ENCODE measurements around the gene PTK6.

- TF ChIP-seq EP300 (IDR thresholded peaks at IDR 0.05) (no peak), POLR2AphosphoS5 (IDR thresholded peaks at IDR 0.05) (no peak)
- TF ChIP-seq, protein P1, sequence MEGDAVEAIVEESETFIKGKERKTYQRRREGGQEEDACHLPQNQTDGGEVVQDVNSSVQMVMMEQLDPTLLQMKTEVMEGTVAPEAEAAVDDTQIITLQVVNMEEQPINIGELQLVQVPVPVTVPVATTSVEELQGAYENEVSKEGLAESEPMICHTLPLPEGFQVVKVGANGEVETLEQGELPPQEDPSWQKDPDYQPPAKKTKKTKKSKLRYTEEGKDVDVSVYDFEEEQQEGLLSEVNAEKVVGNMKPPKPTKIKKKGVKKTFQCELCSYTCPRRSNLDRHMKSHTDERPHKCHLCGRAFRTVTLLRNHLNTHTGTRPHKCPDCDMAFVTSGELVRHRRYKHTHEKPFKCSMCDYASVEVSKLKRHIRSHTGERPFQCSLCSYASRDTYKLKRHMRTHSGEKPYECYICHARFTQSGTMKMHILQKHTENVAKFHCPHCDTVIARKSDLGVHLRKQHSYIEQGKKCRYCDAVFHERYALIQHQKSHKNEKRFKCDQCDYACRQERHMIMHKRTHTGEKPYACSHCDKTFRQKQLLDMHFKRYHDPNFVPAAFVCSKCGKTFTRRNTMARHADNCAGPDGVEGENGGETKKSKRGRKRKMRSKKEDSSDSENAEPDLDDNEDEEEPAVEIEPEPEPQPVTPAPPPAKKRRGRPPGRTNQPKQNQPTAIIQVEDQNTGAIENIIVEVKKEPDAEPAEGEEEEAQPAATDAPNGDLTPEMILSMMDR (IDR thresholded peaks at IDR 0.05) = peak in 1 of 3 experiments; percentile 31
These were observed 38.2 kb downstream of the PTK6 start, which contains the start of gene EEF1A2 for GRCh38 chr20:63498960-63499337.
